ENCODE results near the gene MAD1L1.

MAD1L1 gene

GRCh38 chr7:2150445-2150815 lies 82.3 kb downstream of the MAD1L1 start:
- DNase-seq (ENCODE audit: low read depth, low spot score) = no peak
- H3K4me3 ChIP-seq (ENCODE audit: low read length) = no peak overlapping the region

- no peak overlapping the region for H3K4me3 ChIP-seq (ENCODE audit: low read length)
- DNase-seq (ENCODE audit: low read depth, low spot score) = no peak
Observed at GRCh38 chr7:2149672-2150444, 82.9 kb downstream of the MAD1L1 start.

DNA sequence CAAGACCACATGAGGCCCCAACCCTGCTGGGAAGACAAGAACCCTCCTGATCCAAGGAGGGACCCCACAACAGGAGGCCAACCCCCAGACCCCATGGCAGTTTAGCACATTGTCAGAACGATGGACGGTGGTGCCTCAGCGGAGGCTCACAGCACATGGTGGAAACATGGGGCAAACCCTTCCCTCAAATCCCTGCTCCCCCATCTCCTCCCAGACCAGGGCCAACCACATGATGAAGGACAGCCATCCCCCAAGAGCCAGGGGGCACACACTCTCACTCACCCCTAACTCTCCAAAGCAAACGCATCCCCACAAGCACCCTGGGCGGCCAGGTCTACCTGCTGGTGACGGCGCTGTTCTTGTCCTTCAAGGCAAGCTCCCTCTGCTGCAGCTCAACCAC lies 83.9 kb downstream of the MAD1L1 start:
- DNase-seq (ENCODE audit: low read depth, low spot score) = no peak
- no peak overlapping the region for H3K4me3 ChIP-seq (ENCODE audit: low read length)

GRCh38 chr7:2148189-2148588 lies 84.6 kb downstream of the MAD1L1 start:
- H3K4me3 ChIP-seq (ENCODE audit: low read length) = no peak overlapping the region
- DNase-seq (ENCODE audit: low read depth, low spot score) = no peak

- no peak overlapping the region for H3K4me3 ChIP-seq (ENCODE audit: low read length)
- DNase-seq (ENCODE audit: low read depth, low spot score) = no peak
Observed at GRCh38 chr7:2146676-2147472, 85.9 kb downstream of the MAD1L1 start.

- no peak for DNase-seq (ENCODE audit: low read depth, low spot score)
Observed at GRCh38 chr7:2145835-2146580, 86.7 kb downstream of the MAD1L1 start.

DNA sequence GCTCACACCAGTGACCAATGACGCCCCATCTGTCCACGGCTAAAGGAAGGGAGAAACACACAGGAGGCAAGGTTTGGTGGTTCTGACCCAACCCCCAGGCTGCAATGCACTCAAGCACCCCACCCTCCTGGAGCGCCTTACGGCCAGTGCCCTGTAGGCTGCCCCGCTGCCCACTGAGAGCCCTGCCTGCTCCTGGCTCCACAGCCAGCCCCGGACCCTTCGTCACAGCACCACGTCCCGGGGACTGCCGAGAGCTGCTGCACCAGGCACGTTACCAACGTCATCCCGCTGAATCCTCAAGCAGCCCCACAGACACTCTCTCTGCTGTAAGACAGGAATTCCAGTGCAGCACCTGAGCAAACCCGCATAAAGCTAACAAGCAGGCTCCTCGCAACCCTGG lies 87.8 kb downstream of the MAD1L1 start:
- DNase-seq (ENCODE audit: low read depth, low spot score) = no peak
- no peak overlapping the region for H3K4me3 ChIP-seq (ENCODE audit: low read length)

More at GRCh38 chr7:2145835-2146580, 86.7 kb downstream of the MAD1L1 start:
- no peak overlapping the region for H3K4me3 ChIP-seq (ENCODE audit: low read length)

- no peak for DNase-seq (ENCODE audit: low read depth, low spot score)
- no peak overlapping the region for H3K4me3 ChIP-seq (ENCODE audit: low read length)
Observed at GRCh38 chr7:2143981-2144595, 88.7 kb downstream of the MAD1L1 start.

- H3K4me3 ChIP-seq (ENCODE audit: low read length) = no peak overlapping the region
Observed at GRCh38 chr7:2143450-2143849, 89.3 kb downstream of the MAD1L1 start.

GRCh38 chr7:2142386-2142785 lies 90.4 kb downstream of the MAD1L1 start:
- no peak for DNase-seq (ENCODE audit: low read depth, low spot score)
- H3K4me3 ChIP-seq (ENCODE audit: low read length) = no peak overlapping the region

More at GRCh38 chr7:2143450-2143849, 89.3 kb downstream of the MAD1L1 start:
- DNase-seq (ENCODE audit: low read depth, low spot score) = no peak

DNA sequence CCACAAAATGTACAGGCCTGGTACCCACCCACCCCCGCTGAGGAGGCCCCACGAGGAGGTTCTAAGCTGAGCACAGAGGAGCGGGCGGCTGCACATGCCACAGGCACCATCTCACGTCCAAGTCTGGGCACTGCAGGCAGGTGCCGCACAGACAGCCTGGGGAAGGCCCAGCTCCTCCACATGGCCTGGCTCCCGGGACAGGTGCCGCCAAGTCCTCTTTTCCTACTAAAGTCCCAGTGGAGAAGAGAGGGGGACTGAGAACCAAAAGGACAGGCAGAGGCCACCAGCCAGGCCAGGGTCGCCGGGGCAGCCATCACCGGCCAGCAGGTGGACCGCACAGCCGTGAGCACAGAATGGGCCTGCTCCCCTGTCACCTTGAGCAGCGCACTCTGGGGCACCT lies 91.1 kb downstream of the MAD1L1 start:
- no peak for DNase-seq (ENCODE audit: low read depth, low spot score)
- no peak overlapping the region for H3K4me3 ChIP-seq (ENCODE audit: low read length)

GRCh38 chr7:2141021-2141410 lies 91.7 kb downstream of the MAD1L1 start:
- no peak overlapping the region for H3K4me3 ChIP-seq (ENCODE audit: low read length)
- no peak for DNase-seq (ENCODE audit: low read depth, low spot score)

- no peak for DNase-seq (ENCODE audit: low read depth, low spot score)
- no peak overlapping the region for H3K4me3 ChIP-seq (ENCODE audit: low read length)
Observed at GRCh38 chr7:2140216-2141020, 92.3 kb downstream of the MAD1L1 start.

DNA sequence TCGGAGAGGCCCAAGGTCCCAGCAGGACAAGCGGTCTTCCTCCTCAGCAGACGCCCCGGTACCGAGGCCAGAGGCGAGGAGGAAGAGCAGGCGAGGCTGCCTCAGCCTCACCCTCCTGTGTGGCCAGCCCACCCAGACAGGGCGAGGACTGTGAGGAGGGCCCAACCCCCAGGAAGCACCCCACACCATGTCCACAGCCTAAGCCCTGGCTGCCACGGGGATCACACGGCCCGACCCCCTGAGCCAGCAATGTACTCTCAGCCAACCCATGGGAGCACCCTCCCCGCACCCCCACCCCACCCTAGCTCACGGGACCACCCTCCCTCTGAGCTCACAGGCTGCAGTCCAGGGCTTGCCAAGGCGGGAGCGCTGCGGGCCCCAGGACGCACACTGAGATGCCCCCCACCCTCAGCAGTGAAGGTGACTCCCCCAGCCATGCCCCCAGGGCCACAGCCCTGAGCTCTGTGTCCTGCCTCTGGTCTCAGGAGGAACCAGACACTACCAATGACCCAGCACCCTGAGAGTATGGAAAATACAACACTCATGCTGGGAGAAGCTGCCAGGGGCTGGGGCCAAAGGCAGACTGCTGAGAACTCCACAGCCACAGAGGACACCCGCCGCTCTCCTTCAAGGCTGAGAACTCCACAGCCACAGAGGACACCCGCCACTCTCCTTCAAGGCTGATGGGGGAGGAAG lies 93.6 kb downstream of the MAD1L1 start:
- peak overlapping the region; percentile 54 for H3K4me3 ChIP-seq (ENCODE audit: low read length)
- DNase-seq (ENCODE audit: low read depth, low spot score) = no peak

DNA sequence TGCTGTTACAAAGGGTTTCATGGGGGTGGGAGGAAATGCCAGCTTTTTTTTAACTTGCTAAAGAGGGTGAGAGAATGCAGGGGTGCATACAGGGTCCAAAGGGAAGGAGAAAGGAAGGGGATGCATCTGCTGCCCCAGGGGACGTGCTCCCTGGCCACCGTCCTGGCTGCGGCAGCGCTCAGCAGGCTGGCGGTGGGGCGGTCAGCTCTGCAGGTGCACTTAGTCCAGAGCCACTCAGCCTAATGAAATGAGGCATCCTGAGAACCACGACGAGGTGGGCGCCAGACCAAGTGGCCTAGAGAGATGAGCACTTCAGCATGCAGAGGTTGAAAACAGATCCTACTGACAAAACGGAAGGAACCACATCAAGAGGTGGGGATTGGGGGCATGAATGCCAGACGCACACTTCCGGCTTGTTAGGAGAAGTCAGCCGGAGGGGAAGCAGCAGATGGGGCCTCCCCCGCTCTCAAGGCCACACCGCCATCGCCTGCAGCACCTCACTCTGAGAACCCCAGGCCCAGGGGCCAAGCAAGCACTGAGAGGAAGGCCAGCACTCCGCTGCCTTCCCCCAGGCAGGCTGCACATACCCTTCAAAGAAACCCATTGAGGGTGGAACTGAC lies 94.5 kb downstream of the MAD1L1 start:
- peak overlapping the region; percentile 54 for H3K4me3 ChIP-seq (ENCODE audit: low read length)
- peak; percentile 93 for DNase-seq (ENCODE audit: low read depth, low spot score)

- H3K4me3 ChIP-seq (ENCODE audit: low read length) = no peak overlapping the region
- DNase-seq (ENCODE audit: low read depth, low spot score) = no peak
Observed at GRCh38 chr7:2134740-2135139, 98.0 kb downstream of the MAD1L1 start.

DNA sequence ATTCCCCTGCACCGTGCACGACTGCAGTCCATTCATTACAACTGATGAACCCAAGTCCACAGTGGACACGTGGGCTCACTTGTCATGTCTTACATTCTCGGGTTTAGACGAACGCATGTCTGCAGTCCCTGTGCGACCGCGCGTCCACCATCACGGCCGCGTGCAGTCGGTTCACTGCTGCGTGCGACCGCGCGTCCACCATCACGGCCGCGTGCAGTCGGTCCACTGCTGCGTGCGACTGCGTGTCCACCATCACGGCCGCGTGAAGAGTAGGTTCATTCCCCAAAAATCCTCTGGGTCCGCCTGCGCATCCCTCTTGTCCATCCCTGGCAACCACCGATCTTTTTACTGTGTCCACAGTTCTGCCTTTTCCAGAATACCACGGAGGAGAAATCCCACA lies 100.5 kb downstream of the MAD1L1 start:
- no peak for DNase-seq (ENCODE audit: low read depth, low spot score)
- no peak overlapping the region for H3K4me3 ChIP-seq (ENCODE audit: low read length)

DNA sequence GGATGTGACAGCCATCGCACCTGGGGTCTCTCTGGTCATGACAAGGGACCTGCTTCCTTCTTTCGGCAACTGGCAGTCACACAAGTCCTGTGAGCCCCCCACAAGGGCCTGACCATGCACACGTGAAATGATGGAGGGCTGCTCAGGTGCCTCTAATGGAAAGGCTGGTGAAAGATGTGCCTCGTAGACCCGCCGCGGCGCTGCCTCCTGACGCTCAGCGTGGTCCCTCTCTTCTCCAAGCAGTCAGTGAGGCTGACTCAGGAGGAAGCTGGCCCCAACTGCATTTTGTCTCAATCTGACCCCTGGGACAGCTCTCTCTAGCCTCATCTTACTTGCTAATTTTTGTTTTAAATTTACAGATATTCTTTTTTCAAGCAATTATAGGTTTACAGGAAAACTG lies 100.9 kb downstream of the MAD1L1 start:
- DNase-seq (ENCODE audit: low read depth, low spot score) = no peak
- no peak overlapping the region for H3K4me3 ChIP-seq (ENCODE audit: low read length)
